Measurements from ENCODE around the gene SLC10A7.

DNA sequence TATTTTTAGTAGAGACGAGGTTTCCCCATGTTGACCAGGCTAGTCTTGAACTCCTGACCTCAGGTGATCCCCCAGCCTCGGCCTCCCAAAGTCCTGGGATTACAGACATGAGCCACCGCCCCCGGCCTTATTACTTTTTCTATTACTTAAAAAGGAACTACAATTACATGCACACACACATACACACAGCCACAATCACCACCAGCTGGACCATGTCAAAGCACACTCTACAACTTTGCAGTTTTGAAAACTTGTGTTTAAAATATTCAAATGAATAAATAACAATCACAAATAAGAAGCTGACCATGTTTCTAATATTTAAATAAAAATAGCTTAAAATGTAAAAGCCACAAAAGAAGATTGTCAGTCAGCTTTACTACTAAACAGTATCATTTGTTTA, 23.4 kb downstream of the SLC10A7 start:
- TF ChIP-seq CTCF (IDR thresholded peaks at IDR 0.05; ENCODE audit: low read depth, low read length, poor library complexity, severe bottlenecking) (no peak), EZH2phosphoT487 (IDR thresholded peaks at IDR 0.05; ENCODE audit: borderline replicate concordance, low read length) (no peak)

Data from DOHH2 (cell line).